HEK293T (cell line): ENCODE data around the gene MAP7.

Experiments
- CTCF ChIA-PET: fragments of 350-600 bp; formaldehyde crosslinking; extraction: SDS; loops from one replicate; lab custom pipeline; 2021; ENCODE audit warnings: antibody characterized with exemption, inconsistent platforms; lab: Yijun Ruan, JAX
- POLR2A ChIA-PET: fragments of 350-600 bp; formaldehyde crosslinking; extraction: SDS; loops from one replicate; lab custom pipeline; 2020; ENCODE audit warnings: antibody characterized with exemption, inconsistent platforms; lab: Yijun Ruan, JAX
- DNase-seq: peaks from one replicate; pipeline ENCODE4 v3.0.0; 2012; ENCODE audit warnings: mixed read lengths; ENCODE audit errors: extremely low spot score
- ARNT ChIP-seq: fragments of 450-650 bp; IDR thresholded peaks from 2 replicates; pipeline ENCODE4 v1.6.1; 2017; ENCODE audit warnings: mild to moderate bottlenecking
- BHLHE40 ChIP-seq: fragments of 450-650 bp; IDR thresholded peaks from 2 replicates; pipeline ENCODE4 v1.6.1; 2016; ENCODE audit warnings: mild to moderate bottlenecking, moderate library complexity, borderline replicate concordance
- CTBP1 ChIP-seq: fragments of 450-650 bp; IDR thresholded peaks from 2 replicates; pipeline ENCODE4 v1.6.1; 2016; ENCODE audit warnings: borderline replicate concordance
- ELF4 ChIP-seq: fragments of 450-650 bp; IDR thresholded peaks from 2 replicates; pipeline ENCODE4 v1.6.1; 2017; ENCODE audit warnings: antibody characterized with exemption
- FOXA1 ChIP-seq: fragments of 450-650 bp; IDR thresholded peaks from 2 replicates; pipeline ENCODE4 v1.6.1; 2016; ENCODE audit warnings: mild to moderate bottlenecking
- FOXK2 ChIP-seq: fragments of 450-650 bp; IDR thresholded peaks from 2 replicates; pipeline ENCODE4 v1.6.1; 2016; ENCODE audit warnings: mild to moderate bottlenecking
- FOXM1 ChIP-seq: fragments of 450-650 bp; IDR thresholded peaks from 2 replicates; pipeline ENCODE4 v1.6.1; 2017; ENCODE audit warnings: mild to moderate bottlenecking, borderline replicate concordance
- HDGF ChIP-seq: fragments of 450-650 bp; IDR thresholded peaks from 2 replicates; pipeline ENCODE4 v1.6.1; 2017; ENCODE audit warnings: antibody characterized with exemption, borderline replicate concordance
- L3MBTL2 ChIP-seq: fragments of 450-650 bp; conservative IDR thresholded peaks from 2 replicates; pipeline ENCODE4 v1.6.1; 2016; ENCODE audit warnings: mild to moderate bottlenecking
- LEF1 ChIP-seq: fragments of 450-650 bp; IDR thresholded peaks from 2 replicates; pipeline ENCODE4 v1.6.1; 2017; ENCODE audit warnings: mild to moderate bottlenecking, borderline replicate concordance
- NFRKB ChIP-seq: fragments of 450-650 bp; IDR thresholded peaks from 2 replicates; pipeline ENCODE4 v1.6.1; 2016; ENCODE audit warnings: mild to moderate bottlenecking, moderate library complexity
- PKNOX1 ChIP-seq: fragments of 450-650 bp; IDR thresholded peaks from 2 replicates; pipeline ENCODE4 v1.6.1; 2016
- SP1 ChIP-seq: fragments of 450-650 bp; IDR thresholded peaks from 2 replicates; pipeline ENCODE4 v1.6.1; 2017
- SUZ12 ChIP-seq: fragments of 450-650 bp; IDR thresholded peaks from 2 replicates; pipeline ENCODE4 v1.6.1; 2016; ENCODE audit warnings: mild to moderate bottlenecking
- TARDBP ChIP-seq: fragments of 450-650 bp; IDR thresholded peaks from 2 replicates; pipeline ENCODE4 v1.6.1; 2016
- ZNF384 ChIP-seq: fragments of 450-650 bp; IDR thresholded peaks from 2 replicates; pipeline ENCODE4 v1.6.1; 2016

The MAP7 gene

GRCh38 chr6:136533487-136533886, 16.7 kb downstream of the MAP7 start:
- ChIA-PET CTCF (no interaction called here), POLR2A (no interaction called here)
- TF ChIP-seq HDGF (no peak), CTBP1 (no peak)

GRCh38 chr6:136532030-136532429, 18.2 kb downstream of the MAP7 start:
- no peak for DNase-seq
- ChIA-PET POLR2A (no interaction called here), CTCF (interaction anchor here (1.2 kb wide), 1 partner anchor 15 kb away, joined by 4 read pairs; no protein-coding TSS in a partner anchor)
- TF ChIP-seq NFRKB (no peak), SP1 (no peak), HDGF (no peak), FOXK2 (no peak), ZNF384 (no peak), PKNOX1 (no peak), TARDBP (no peak), CTBP1 (no peak), ELF4 (no peak), L3MBTL2 (no peak), BHLHE40 (no peak), SUZ12 (no peak), FOXA1 (no peak), ARNT (no peak), LEF1 (no peak), FOXM1 (no peak)

More at GRCh38 chr6:136533487-136533886, 16.7 kb downstream of the MAP7 start:
- DNase-seq = no peak

- POLR2A ChIA-PET = interaction anchor here (1.1 kb wide), 1 partner anchor 240 kb away, joined by 4 read pairs; the partner anchor contains the start of gene BCLAF1
- DNase-seq = no peak
- TF ChIP-seq CTBP1 (no peak), ARNT (no peak), HDGF (no peak), FOXA1 (no peak)
- CTCF ChIA-PET = no interaction called here
Observed at GRCh38 chr6:136529710-136530109, 20.5 kb downstream of the MAP7 start.

- CTCF ChIA-PET = no interaction called here
- TF ChIP-seq HDGF = no peak
- no peak for TF ChIP-seq ARNT
- TF ChIP-seq FOXM1 = no peak
- TF ChIP-seq BHLHE40 = no peak
- TF ChIP-seq CTBP1 = no peak
- no peak for TF ChIP-seq FOXA1
- no peak for TF ChIP-seq ZNF384
- no peak for TF ChIP-seq FOXK2
- TF ChIP-seq LEF1 = no peak
- TF ChIP-seq ELF4 = no peak
- no peak for DNase-seq
- POLR2A ChIA-PET = no interaction called here
Observed at GRCh38 chr6:136528477-136528876, 21.7 kb downstream of the MAP7 start.

- TF ChIP-seq FOXM1 (no peak), FOXA1 (no peak), ELF4 (no peak), ARNT (no peak), BHLHE40 (no peak)
- no peak for DNase-seq
- CTCF ChIA-PET = no interaction called here
- POLR2A ChIA-PET = no interaction called here
Observed at GRCh38 chr6:136527831-136528230, 22.4 kb downstream of the MAP7 start.

- TF ChIP-seq TARDBP = no peak
- TF ChIP-seq FOXM1 = no peak
- no peak for TF ChIP-seq ZNF384
- no peak for TF ChIP-seq HDGF
- TF ChIP-seq ELF4 = no peak
- TF ChIP-seq LEF1 = no peak
- no peak for TF ChIP-seq CTBP1
- TF ChIP-seq ARNT = no peak
- TF ChIP-seq NFRKB = no peak
- no peak for TF ChIP-seq FOXA1
- TF ChIP-seq PKNOX1 = no peak
- TF ChIP-seq FOXK2 = no peak
- TF ChIP-seq SP1 = no peak
- no peak for TF ChIP-seq SUZ12
- TF ChIP-seq BHLHE40 = no peak
- DNase-seq = no peak
- ChIA-PET POLR2A (interaction anchor here (1.7 to 2.7 kb wide), 2 partner anchors 24 to 237 kb away, joined by 5 to 11 read pairs; partner anchors contain the start of genes BCLAF1 and MAP7), CTCF (interaction anchor here (0.5 to 2.8 kb wide), 5 partner anchors 15 to 1464 kb away, joined by 3 to 13 read pairs (median 5); no protein-coding TSS in a partner anchor)
Observed at GRCh38 chr6:136526937-136527336, 23.3 kb downstream of the MAP7 start.

GRCh38 chr6:136526196-136526930, 23.9 kb downstream of the MAP7 start:
- POLR2A ChIA-PET = interaction anchor here (1.7 to 2.7 kb wide), 2 partner anchors 25 to 236 kb away, joined by 5 to 11 read pairs; partner anchors contain the start of genes BCLAF1 and MAP7
- DNase-seq = peak; percentile 80
- CTCF ChIA-PET = interaction anchor here (0.5 to 2.8 kb wide), 10 partner anchors 10 to 1465 kb away, joined by 3 to 13 read pairs (median 4); no protein-coding TSS in a partner anchor
- TF ChIP-seq ZNF384 (no peak), ELF4 (no peak)
